GM23248 (cell line): ENCODE data around the gene HPGD. TPM values are rescaled to one million over a fixed set of nuclear protein-coding genes. Genes with fewer than 3 reads are reported as not detected.

Source experiments
- DNase-seq: peaks from one replicate; pipeline ENCODE4 v3.0.0-alpha.2; 2015
- H2AFZ ChIP-seq: fragments of 200-600 bp; sonication (generic); 2 replicates; pipeline ENCODE4 v1.6.1; 2016; ENCODE audit warnings: antibody characterized with exemption
- H3F3A ChIP-seq: fragments of 200-600 bp; sonication (generic); 2 replicates; pipeline ENCODE4 v1.6.1; 2016; ENCODE audit warnings: mild to moderate bottlenecking, antibody characterized with exemption, mixed run types; ENCODE audit not compliant: insufficient read depth
- H3K27ac ChIP-seq: fragments of 200-600 bp; sonication (generic); 2 replicates; pipeline ENCODE4 v1.5.1; 2016; ENCODE audit warnings: mild to moderate bottlenecking
- H3K27me3 ChIP-seq: fragments of 200-600 bp; sonication (generic); replicated peaks from 2 replicates; pipeline ENCODE4 v1.6.1; 2016; ENCODE audit warnings: mild to moderate bottlenecking; ENCODE audit not compliant: insufficient read depth
- H3K36me3 ChIP-seq: fragments of 200-600 bp; sonication (generic); 2 replicates; pipeline ENCODE4 v1.6.1; 2016; ENCODE audit warnings: low read depth, mild to moderate bottlenecking
- H3K4me1 ChIP-seq: fragments of 200-600 bp; sonication (generic); 2 replicates; pipeline ENCODE4 v1.6.1; 2016; ENCODE audit warnings: mild to moderate bottlenecking; ENCODE audit not compliant: insufficient read depth
- H3K4me2 ChIP-seq: fragments of 200-600 bp; sonication (generic); one replicate; pipeline ENCODE4 v1.6.1; 2016; ENCODE audit warnings: mild to moderate bottlenecking; ENCODE audit not compliant: unreplicated experiment
- H3K4me3 ChIP-seq: fragments of 200-600 bp; sonication (generic); 2 replicates; pipeline ENCODE4 v1.5.1; 2016; ENCODE audit warnings: mild to moderate bottlenecking
- H3K79me2 ChIP-seq: fragments of 200-600 bp; sonication (generic); 2 replicates; pipeline ENCODE4 v1.6.1; 2016; ENCODE audit warnings: mild to moderate bottlenecking; ENCODE audit not compliant: insufficient read depth
- H3K9ac ChIP-seq: fragments of 200-600 bp; sonication (generic); 2 replicates; pipeline ENCODE4 v1.6.1; 2016; ENCODE audit warnings: mild to moderate bottlenecking
- H3K9me2 ChIP-seq: fragments of 200-600 bp; sonication (generic); 2 replicates; pipeline ENCODE4 v1.6.1; 2016; ENCODE audit warnings: mixed run types, mild to moderate bottlenecking, moderate library complexity; ENCODE audit not compliant: insufficient read depth
- H3K9me3 ChIP-seq: fragments of 200-600 bp; sonication (generic); one replicate; pipeline ENCODE4 v1.6.1; 2017; ENCODE audit warnings: low read depth
- H4K20me1 ChIP-seq: fragments of 200-600 bp; sonication (generic); 2 replicates; pipeline ENCODE4 v1.6.0; 2016; ENCODE audit not compliant: insufficient read depth
- EZH2 ChIP-seq: fragments of 200-600 bp; sonication (generic); IDR thresholded peaks from 2 replicates; pipeline ENCODE4 v1.6.1; 2018; ENCODE audit warnings: antibody characterized with exemption, mild to moderate bottlenecking; ENCODE audit not compliant: insufficient read depth, poor library complexity, severe bottlenecking
- EZH2phosphoT487 ChIP-seq: fragments of 200-600 bp; sonication (generic); IDR thresholded peaks from 2 replicates; pipeline ENCODE4 v1.6.1; 2018; ENCODE audit warnings: antibody characterized with exemption, moderate library complexity, mild to moderate bottlenecking, low read depth; ENCODE audit not compliant: insufficient read depth
- WGBS, 2 experiments: methylation state at CpG; one replicate each; pipeline ENCODE4 v1.1.6; 2015 to 2017; ENCODE audit warnings: low lambda C conversion rate in 2 of 2, low coverage in 1 of 2; ENCODE audit errors: missing lambda C conversion rate in 2 of 2; 5-methylcytosine and 5-hydroxymethylcytosine counted together
- in situ Hi-C: fragments of 300-500 bp; cut with MboI; formaldehyde crosslinking; loops from 2 replicates; pipeline ENCODE4 v1.15.0; 2020
- polyA plus RNA-seq: library from polyadenylated mRNA; unstranded; fragments of >200 nt; fragmentation: Nextera tagmentation; extraction: Ambion mirVana; gene quantifications from 2 replicates; pipeline ENCODE4 v1.2.1, GENCODE V29; 2016
- total RNA-seq: library from RNA; depleted of rRNA; stranded (reverse); fragments of >200 nt; shearing (Covaris generic); gene quantifications from 2 replicates; pipeline ENCODE4 v1.2.3, GENCODE V29; 2014

HPGD gene
- total and polyA plus RNA-seq, 2 experiments from 2014 or later = not detected

DNA sequence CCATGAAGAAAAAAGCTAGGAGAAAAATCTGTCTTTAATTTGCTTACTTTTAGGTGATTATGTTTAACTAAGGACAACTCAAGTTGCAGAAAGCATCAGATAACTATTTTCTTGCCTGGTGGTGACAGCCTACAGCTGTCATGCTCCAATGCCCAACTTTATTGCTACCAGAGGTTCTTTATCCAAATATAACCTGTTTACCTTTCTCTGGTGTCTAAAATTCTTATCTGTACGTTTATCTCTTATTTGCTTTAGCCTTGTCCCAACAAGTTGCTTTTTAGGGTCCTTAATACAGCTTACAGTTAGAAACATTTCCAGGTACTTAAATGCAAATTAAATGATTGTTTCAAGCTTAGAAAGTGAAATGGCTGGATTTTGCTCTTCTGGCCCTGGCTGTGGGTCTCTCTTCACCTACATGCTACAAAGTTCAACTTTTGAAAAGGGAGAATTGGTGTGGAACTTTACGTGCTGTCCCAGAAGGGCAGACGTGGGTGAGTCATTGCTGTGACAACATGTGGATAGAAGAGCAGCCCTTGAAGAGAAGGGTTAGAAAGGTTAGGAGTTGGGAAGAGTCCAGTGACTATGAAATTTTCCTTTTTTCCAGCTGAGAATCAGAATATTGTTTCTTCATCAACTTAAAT is 60.7 kb downstream of the HPGD start:
- in situ Hi-C loops = no loop called here
- no peaks in the 10 kb centered on the region for H3K9me2 ChIP-seq
- H3K79me2 ChIP-seq = no peaks in the 10 kb centered on the region
- TF ChIP-seq EZH2 (no peak), EZH2phosphoT487 (no peak)
- no peak overlapping the region for H3K4me2 ChIP-seq
- no peak overlapping the region for H2AFZ ChIP-seq
- no peaks in the 10 kb centered on the region for H3K36me3 ChIP-seq
- peaks cover 15% of the 10 kb centered on the region; the same call in 1 of the 2 replicates for H3K27me3 ChIP-seq
- H3K4me1 ChIP-seq = no peaks in the 10 kb centered on the region
- WGBS, 2 experiments = 16 to 24% methylated on average over 3 of the region's 3 CpGs
- no peaks in the 10 kb centered on the region for H3F3A ChIP-seq
- no peak for DNase-seq
- no peaks in the 10 kb centered on the region for H3K9me3 ChIP-seq
- no peak overlapping the region for H3K9ac ChIP-seq
- no peaks in the 10 kb centered on the region for H4K20me1 ChIP-seq
- no peak overlapping the region for H3K4me3 ChIP-seq
- no peak overlapping the region for H3K27ac ChIP-seq

DNA sequence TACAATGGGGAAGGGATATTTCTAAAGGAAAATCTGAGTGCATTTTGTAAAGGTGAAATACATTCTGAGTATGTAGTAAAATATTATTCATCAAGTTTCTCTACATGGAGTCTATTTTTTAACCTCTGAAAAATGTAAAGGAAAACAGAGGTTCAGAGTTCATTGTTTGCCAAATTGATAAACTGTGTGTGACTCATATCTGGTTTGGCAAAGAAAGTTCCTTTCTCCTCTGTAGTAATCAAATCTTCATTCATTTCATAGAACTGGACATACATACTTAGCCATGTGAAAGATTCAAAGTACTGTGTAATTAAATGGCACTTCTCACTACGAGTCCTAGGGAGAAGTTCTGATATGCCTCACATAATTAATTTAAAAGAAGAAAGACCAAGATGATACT is 61.6 kb downstream of the HPGD start:
- Histone ChIP-seq H3K27me3 (peaks cover 20% of the 10 kb centered on the region; the same call in 1 of the 2 replicates), H3F3A (no peaks in the 10 kb centered on the region), H3K9me3 (no peaks in the 10 kb centered on the region), H2AFZ (no peak overlapping the region), H3K27ac (no peak overlapping the region), H3K4me1 (no peaks in the 10 kb centered on the region), H3K36me3 (no peaks in the 10 kb centered on the region), H3K9me2 (no peaks in the 10 kb centered on the region), H4K20me1 (no peaks in the 10 kb centered on the region), H3K4me3 (no peak overlapping the region), H3K79me2 (no peaks in the 10 kb centered on the region), H3K4me2 (no peak overlapping the region), H3K9ac (no peak overlapping the region)
- 57 to 61% methylated on average over 1 of the region's 1 CpG for WGBS, 2 experiments
- DNase-seq = no peak
- no peak for TF ChIP-seq EZH2phosphoT487
- TF ChIP-seq EZH2 = no peak
- in situ Hi-C loops = no loop called here

DNA sequence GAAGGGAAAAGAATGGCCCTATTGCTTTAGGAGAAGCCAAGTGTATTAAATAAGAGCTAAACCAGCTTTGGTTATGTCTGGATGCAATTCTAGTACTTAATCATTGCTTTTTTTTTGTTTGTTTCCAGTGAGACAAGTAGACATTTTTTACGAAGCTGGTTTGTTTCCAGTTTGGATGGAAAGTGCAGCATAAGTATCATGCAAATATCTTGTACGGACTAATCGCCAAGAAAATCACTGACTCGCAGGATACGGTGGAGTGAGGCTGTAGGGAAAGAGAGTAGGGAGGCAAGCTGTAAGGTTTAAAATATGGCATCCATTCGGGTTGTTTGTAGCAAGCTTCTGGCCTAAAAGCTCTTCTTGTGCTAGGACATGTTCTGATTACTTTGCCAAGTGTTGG is 64.8 kb downstream of the HPGD start:
- H3K9me3 ChIP-seq = no peaks in the 10 kb centered on the region
- no peak for TF ChIP-seq EZH2
- TF ChIP-seq EZH2phosphoT487 = no peak
- no peaks in the 10 kb centered on the region for H3K9me2 ChIP-seq
- no peak overlapping the region for H2AFZ ChIP-seq
- H4K20me1 ChIP-seq = no peaks in the 10 kb centered on the region
- no peak overlapping the region for H3K9ac ChIP-seq
- WGBS, 2 experiments = 13 to 20% methylated on average over 6 of the region's 6 CpGs
- peaks cover 29% of the 10 kb centered on the region for H3K27me3 ChIP-seq
- H3K79me2 ChIP-seq = no peaks in the 10 kb centered on the region
- no peak overlapping the region for H3K4me2 ChIP-seq
- no peak overlapping the region for H3K4me3 ChIP-seq
- in situ Hi-C loops = no loop called here
- no peak overlapping the region for H3K27ac ChIP-seq
- H3F3A ChIP-seq = no peaks in the 10 kb centered on the region
- H3K4me1 ChIP-seq = no peaks in the 10 kb centered on the region
- H3K36me3 ChIP-seq = no peaks in the 10 kb centered on the region
- no peak for DNase-seq

DNA sequence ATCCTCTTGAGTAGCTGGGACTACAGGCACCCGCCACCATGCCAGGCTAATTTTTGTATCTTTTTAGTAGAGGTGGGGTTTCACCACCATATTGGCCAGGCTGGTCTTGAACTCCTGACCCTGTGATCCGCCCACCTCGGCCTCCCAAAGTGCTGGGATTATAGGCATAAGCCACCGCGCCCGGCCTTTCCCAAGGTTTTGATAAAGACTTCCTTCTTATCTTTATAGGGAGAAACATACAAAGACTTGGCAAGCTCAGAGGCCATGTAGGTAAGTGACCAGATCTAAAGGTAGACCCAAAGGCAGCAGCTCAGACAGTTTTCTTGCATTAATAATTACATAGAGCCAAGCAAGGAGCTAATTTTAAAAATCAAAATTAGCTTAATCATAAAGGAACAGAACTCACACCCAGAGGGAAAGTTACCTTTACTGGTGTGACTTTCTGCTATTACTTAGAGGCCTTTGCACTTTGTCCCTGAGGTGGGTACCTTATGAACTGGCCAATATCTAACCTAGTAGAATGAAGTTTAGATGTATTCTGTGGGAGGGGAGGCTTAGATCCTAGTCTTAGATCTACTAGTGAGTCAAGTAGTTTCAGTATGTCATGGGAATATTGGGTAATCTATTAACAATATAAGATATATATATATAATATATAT is 67.3 kb downstream of the HPGD start:
- H3K9me2 ChIP-seq = no peaks in the 10 kb centered on the region
- H4K20me1 ChIP-seq = no peaks in the 10 kb centered on the region
- H3K27ac ChIP-seq = no peak overlapping the region
- no peaks in the 10 kb centered on the region for H3K4me1 ChIP-seq
- no peak overlapping the region for H3K9ac ChIP-seq
- 70 to 79% methylated on average over 6 of the region's 6 CpGs for WGBS, 2 experiments
- no peaks in the 10 kb centered on the region for H3F3A ChIP-seq
- no peak overlapping the region for H3K4me2 ChIP-seq
- TF ChIP-seq EZH2phosphoT487 (no peak), EZH2 (no peak)
- DNase-seq = no peak
- H2AFZ ChIP-seq = no peak overlapping the region
- in situ Hi-C loops = no loop called here
- H3K4me3 ChIP-seq = no peak overlapping the region
- no peaks in the 10 kb centered on the region for H3K9me3 ChIP-seq
- H3K27me3 ChIP-seq = peaks cover 28% of the 10 kb centered on the region
- no peaks in the 10 kb centered on the region for H3K36me3 ChIP-seq
- H3K79me2 ChIP-seq = no peaks in the 10 kb centered on the region
